HEK293T (cell line): ENCODE measurements around the gene CPT1A.

Source experiments
- ARNT ChIP-seq: fragments of 450-650 bp; IDR thresholded peaks from 2 replicates; pipeline ENCODE4 v1.6.1; 2017; ENCODE audit warnings: mild to moderate bottlenecking
- BHLHE40 ChIP-seq: fragments of 450-650 bp; IDR thresholded peaks from 2 replicates; pipeline ENCODE4 v1.6.1; 2016; ENCODE audit warnings: mild to moderate bottlenecking, moderate library complexity, borderline replicate concordance
- FOXA1 ChIP-seq: fragments of 450-650 bp; IDR thresholded peaks from 2 replicates; pipeline ENCODE4 v1.6.1; 2016; ENCODE audit warnings: mild to moderate bottlenecking
- FOXK2 ChIP-seq: fragments of 450-650 bp; IDR thresholded peaks from 2 replicates; pipeline ENCODE4 v1.6.1; 2016; ENCODE audit warnings: mild to moderate bottlenecking
- FOXM1 ChIP-seq: fragments of 450-650 bp; IDR thresholded peaks from 2 replicates; pipeline ENCODE4 v1.6.1; 2017; ENCODE audit warnings: mild to moderate bottlenecking, borderline replicate concordance
- HDGF ChIP-seq: fragments of 450-650 bp; IDR thresholded peaks from 2 replicates; pipeline ENCODE4 v1.6.1; 2017; ENCODE audit warnings: antibody characterized with exemption, borderline replicate concordance
- LEF1 ChIP-seq: fragments of 450-650 bp; IDR thresholded peaks from 2 replicates; pipeline ENCODE4 v1.6.1; 2017; ENCODE audit warnings: mild to moderate bottlenecking, borderline replicate concordance
- SUZ12 ChIP-seq: fragments of 450-650 bp; IDR thresholded peaks from 2 replicates; pipeline ENCODE4 v1.6.1; 2016; ENCODE audit warnings: mild to moderate bottlenecking
- TF ChIP-seq, protein P1 (sequence below): fragments of 450-650 bp; IDR thresholded peaks from 2 replicates; pipeline ENCODE4 v1.6.1; 2016

DNA sequence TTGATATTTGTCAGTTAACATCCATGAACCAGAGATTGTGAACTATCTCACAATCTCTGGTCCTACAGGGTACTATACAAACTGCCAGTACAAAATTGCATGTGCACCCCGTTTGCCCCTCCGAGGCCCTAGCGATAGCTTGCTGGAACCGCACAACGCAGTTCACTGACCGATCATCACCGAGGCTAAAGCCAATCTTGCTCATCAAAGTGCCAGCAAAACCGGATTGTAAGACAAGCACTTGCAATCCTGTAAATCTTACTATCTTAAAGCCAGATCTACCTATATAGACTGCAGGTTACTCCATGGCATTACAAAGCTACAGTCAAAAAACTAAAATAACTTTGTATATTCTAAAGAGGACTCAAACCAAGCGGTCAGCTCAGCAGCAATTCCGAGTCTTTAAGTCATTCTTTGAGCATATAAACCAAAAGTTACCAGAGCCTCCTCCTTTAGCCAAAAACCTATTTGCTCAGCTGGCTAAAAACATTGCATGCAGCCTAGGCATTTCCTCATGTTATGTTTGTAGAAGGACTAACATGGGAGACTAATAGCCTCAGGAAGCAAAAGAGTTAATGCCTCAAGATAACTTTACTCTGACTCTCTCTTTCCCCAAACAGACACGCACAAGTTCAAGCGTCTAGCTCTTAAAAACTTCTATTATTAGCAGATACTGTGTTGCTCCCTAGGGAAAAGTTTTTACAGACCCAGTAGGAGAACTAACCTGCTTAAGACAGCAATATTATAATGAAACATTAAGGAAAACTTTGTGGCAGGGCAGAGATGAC, 30.7 kb upstream of the CPT1A start:
- TF ChIP-seq FOXK2 (no peak), ARNT (no peak), BHLHE40 (no peak), FOXM1 (no peak), HDGF (no peak), SUZ12 (no peak), FOXA1 (no peak), LEF1 (no peak)
- TF ChIP-seq, protein P1, sequence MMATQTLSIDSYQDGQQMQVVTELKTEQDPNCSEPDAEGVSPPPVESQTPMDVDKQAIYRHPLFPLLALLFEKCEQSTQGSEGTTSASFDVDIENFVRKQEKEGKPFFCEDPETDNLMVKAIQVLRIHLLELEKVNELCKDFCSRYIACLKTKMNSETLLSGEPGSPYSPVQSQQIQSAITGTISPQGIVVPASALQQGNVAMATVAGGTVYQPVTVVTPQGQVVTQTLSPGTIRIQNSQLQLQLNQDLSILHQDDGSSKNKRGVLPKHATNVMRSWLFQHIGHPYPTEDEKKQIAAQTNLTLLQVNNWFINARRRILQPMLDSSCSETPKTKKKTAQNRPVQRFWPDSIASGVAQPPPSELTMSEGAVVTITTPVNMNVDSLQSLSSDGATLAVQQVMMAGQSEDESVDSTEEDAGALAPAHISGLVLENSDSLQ, result no peak
